ENCODE results near the gene RAE1.

DNA sequence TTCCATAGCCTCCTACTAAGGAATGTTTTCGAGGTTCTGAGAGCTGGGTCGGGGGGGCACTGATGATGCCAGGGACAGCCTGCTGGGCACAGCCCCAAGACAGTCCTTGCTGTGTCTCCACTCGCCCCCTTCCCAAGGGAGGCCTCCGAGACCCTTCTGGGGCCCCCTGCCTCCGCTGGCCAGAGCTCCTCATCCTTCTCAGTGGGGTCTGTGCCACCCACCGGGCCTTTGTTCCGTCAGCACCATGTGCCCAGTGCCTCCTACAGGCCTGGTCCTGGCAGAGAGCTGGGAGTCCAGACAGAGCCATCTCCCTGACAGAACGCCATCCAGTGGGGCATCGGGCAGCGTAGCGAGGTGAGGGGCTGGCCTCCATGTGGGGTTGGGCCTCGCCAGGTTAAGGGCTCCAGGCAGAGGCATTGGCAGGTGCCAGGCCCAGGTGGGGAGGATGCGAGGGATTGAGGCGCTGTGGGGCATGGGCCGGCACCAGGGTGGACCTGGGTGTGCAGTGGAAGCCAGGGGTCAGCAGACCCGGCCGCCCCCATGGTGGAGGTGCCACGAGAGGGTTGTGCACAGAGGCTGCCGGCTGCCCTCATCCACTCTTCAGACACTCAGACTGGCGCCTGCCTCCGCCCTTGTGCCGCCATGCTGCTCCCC, 53.5 kb downstream of the RAE1 start:
- TF ChIP-seq, protein P1, sequence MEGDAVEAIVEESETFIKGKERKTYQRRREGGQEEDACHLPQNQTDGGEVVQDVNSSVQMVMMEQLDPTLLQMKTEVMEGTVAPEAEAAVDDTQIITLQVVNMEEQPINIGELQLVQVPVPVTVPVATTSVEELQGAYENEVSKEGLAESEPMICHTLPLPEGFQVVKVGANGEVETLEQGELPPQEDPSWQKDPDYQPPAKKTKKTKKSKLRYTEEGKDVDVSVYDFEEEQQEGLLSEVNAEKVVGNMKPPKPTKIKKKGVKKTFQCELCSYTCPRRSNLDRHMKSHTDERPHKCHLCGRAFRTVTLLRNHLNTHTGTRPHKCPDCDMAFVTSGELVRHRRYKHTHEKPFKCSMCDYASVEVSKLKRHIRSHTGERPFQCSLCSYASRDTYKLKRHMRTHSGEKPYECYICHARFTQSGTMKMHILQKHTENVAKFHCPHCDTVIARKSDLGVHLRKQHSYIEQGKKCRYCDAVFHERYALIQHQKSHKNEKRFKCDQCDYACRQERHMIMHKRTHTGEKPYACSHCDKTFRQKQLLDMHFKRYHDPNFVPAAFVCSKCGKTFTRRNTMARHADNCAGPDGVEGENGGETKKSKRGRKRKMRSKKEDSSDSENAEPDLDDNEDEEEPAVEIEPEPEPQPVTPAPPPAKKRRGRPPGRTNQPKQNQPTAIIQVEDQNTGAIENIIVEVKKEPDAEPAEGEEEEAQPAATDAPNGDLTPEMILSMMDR (IDR thresholded peaks at IDR 0.05; ENCODE audit: low read length), result no peak
- no peak for TF ChIP-seq EZH2 (optimal IDR thresholded peaks at IDR 0.05; ENCODE audit: low read depth, low read length)
- no peak for TF ChIP-seq EZH2phosphoT487 (IDR thresholded peaks at IDR 0.05; ENCODE audit: low read length)

Measured in MM.1S (cell line).